Skeletal muscle satellite cell (primary cell): ENCODE data around the gene CFAP61.

Experiments used
- H3K27me3 ChIP-seq: 2 replicates; pipeline ENCODE4 v1.7.0; 2013; ENCODE audit warnings: low read length; ENCODE audit not compliant: control insufficient read depth, insufficient read depth
- H3K36me3 ChIP-seq: 2 replicates; pipeline ENCODE4 v1.7.0; 2013; ENCODE audit warnings: mild to moderate bottlenecking, control low read depth, low read length; ENCODE audit not compliant: insufficient read depth
- H3K4me1 ChIP-seq: 2 replicates; pipeline ENCODE4 v1.7.0; 2013; ENCODE audit warnings: low read length; ENCODE audit not compliant: control insufficient read depth, insufficient read depth
- H3K4me2 ChIP-seq: 2 replicates; pipeline ENCODE4 v1.7.0; 2013; ENCODE audit warnings: mild to moderate bottlenecking, low read length
- H3K4me3 ChIP-seq: 2 replicates; pipeline ENCODE4 v1.7.0; 2013; ENCODE audit warnings: low read length
- H3K9ac ChIP-seq: 2 replicates; pipeline ENCODE4 v1.7.0; 2013; ENCODE audit warnings: mild to moderate bottlenecking, low read depth, low read length, moderate library complexity
- H3K9me3 ChIP-seq: replicated peaks from 2 replicates; pipeline ENCODE4 v1.7.0; 2013; ENCODE audit warnings: mild to moderate bottlenecking, control low read depth, low read length

Gene CFAP61

GRCh38 chr20:20251317-20251716, 199.0 kb downstream of the CFAP61 start:
- no peaks in the 10 kb centered on the region for H3K9me3 ChIP-seq
- H3K27me3 ChIP-seq, result no peaks in the 10 kb centered on the region
- H3K36me3 ChIP-seq, result no peaks in the 10 kb centered on the region
- no peak overlapping the region for H3K4me3 ChIP-seq
- no peaks in the 10 kb centered on the region for H3K4me1 ChIP-seq
- no peak overlapping the region for H3K9ac ChIP-seq
- no peak overlapping the region for H3K4me2 ChIP-seq

DNA sequence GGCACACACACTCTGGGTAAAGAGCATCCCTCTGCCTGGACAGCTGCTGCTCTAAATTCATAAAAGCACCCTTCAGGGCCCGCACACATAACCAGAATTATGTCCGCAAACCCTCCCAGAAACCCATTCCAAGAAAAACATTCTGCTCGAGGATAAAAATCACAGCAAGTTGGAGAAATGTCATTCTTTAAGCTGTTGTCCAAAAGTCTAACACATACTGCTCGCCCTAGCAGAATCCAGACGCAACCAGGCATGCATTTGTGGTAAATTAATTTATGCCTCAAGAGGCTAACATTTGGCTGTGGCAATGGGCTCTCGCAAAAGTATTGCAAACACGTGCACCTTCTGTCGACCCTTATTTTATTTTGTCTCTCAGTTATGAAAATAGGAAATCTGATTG, 199.5 kb downstream of the CFAP61 start:
- H3K27me3 ChIP-seq, result no peaks in the 10 kb centered on the region

GRCh38 chr20:20253039-20253743, 200.9 kb downstream of the CFAP61 start:
- Histone ChIP-seq H3K4me3 (no peak overlapping the region), H3K4me2 (no peak overlapping the region), H3K36me3 (no peaks in the 10 kb centered on the region), H3K9ac (no peak overlapping the region), H3K9me3 (no peaks in the 10 kb centered on the region), H3K4me1 (no peaks in the 10 kb centered on the region), H3K27me3 (no peaks in the 10 kb centered on the region)

More for the DNA sequence above, 199.5 kb downstream of the CFAP61 start:
- no peaks in the 10 kb centered on the region for H3K36me3 ChIP-seq
- no peaks in the 10 kb centered on the region for H3K4me1 ChIP-seq
- H3K4me3 ChIP-seq, result no peak overlapping the region
- no peak overlapping the region for H3K9ac ChIP-seq
- no peak overlapping the region for H3K4me2 ChIP-seq
- no peaks in the 10 kb centered on the region for H3K9me3 ChIP-seq

DNA sequence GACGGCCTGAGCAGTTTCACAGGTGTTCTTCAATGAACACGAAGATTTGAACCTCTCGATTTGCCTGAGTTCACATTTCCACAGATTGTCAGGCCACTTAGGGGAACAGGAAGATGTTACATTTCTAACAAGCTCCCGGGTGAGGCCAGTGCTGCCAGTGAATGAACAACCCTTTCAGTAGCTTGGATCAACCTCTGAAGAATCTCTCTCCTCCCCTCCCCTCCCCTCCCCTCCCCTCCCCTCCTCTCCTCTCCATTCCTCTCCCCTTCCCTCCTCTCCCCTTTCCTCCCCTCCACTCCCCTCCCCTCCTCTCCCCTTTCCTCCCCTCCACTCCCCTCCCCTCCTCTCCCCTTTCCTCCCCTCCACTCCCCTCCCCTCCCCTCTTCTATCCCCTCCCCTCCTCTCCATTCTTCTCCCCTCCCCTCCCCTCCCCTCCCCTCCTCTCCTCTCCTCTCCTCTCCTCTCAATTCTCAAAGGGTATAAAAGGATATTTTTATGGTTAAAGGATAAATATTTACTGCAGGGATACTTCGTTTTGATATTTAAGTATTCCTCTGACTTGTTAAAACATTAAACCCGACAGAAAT, 201.5 kb downstream of the CFAP61 start:
- Histone ChIP-seq H3K27me3 (no peaks in the 10 kb centered on the region), H3K36me3 (no peaks in the 10 kb centered on the region), H3K4me2 (no peak overlapping the region), H3K4me3 (no peak overlapping the region), H3K9me3 (no peaks in the 10 kb centered on the region), H3K4me1 (no peaks in the 10 kb centered on the region), H3K9ac (no peak overlapping the region)

DNA sequence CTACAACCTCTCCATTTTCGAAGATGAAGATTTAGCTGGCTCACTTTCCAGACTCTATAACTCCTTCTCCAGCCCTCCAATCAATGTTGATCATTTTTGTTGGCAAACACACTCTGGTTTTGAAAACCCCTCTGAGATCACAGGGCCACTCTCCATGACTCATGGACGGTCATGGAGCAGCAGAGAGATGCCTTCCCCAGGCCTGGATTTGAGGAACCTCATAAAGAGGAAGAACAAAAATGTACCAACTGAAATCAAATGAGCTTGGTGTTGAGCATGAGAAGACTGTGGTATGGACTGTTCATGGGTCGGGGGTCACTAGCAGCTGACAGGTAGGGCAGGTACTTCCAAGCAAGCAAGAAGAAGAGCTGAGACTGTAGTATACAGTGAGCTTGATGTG, 202.8 kb downstream of the CFAP61 start:
- Histone ChIP-seq H3K9ac (no peak overlapping the region), H3K4me3 (no peak overlapping the region), H3K27me3 (no peaks in the 10 kb centered on the region), H3K36me3 (no peaks in the 10 kb centered on the region), H3K4me1 (no peaks in the 10 kb centered on the region), H3K4me2 (no peak overlapping the region), H3K9me3 (no peaks in the 10 kb centered on the region)

- Histone ChIP-seq H3K27me3 (peaks cover 3% of the 10 kb centered on the region), H3K9me3 (no peaks in the 10 kb centered on the region), H3K4me2 (no peak overlapping the region), H3K36me3 (no peaks in the 10 kb centered on the region), H3K4me1 (no peaks in the 10 kb centered on the region), H3K9ac (no peak overlapping the region), H3K4me3 (no peak overlapping the region)
Measured at GRCh38 chr20:20259533-20259932, 207.2 kb downstream of the CFAP61 start.

GRCh38 chr20:20261159-20261558, 208.8 kb downstream of the CFAP61 start:
- Histone ChIP-seq H3K36me3 (no peaks in the 10 kb centered on the region), H3K9ac (no peak overlapping the region), H3K9me3 (no peaks in the 10 kb centered on the region), H3K4me1 (no peaks in the 10 kb centered on the region), H3K4me2 (no peak overlapping the region), H3K27me3 (peaks cover 3% of the 10 kb centered on the region), H3K4me3 (no peak overlapping the region)

- no peaks in the 10 kb centered on the region for H3K36me3 ChIP-seq
- no peaks in the 10 kb centered on the region for H3K4me1 ChIP-seq
- no peak overlapping the region for H3K9ac ChIP-seq
- H3K4me3 ChIP-seq, result no peak overlapping the region
- peaks cover 3% of the 10 kb centered on the region for H3K27me3 ChIP-seq
- no peaks in the 10 kb centered on the region for H3K9me3 ChIP-seq
- no peak overlapping the region for H3K4me2 ChIP-seq
Measured at GRCh38 chr20:20265210-20265609, 212.9 kb downstream of the CFAP61 start.

DNA sequence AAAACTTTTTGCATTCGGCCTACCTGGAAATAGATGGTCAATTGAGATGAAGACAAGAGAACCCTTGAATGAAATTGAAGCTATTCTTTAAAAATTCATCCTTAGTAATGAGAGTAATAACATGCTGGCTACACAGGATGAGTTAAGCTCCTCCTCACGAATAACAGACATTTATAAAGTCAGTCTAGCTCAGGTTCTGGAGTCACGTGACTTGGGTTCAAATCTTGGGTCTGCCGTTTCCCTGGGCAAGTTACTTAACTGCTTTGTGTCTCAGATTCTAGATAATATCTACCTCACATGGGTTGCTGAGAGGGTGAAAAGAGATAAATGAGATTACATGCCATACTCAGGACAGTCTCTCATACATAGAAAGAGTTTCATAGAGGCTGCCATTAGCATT, 214.2 kb downstream of the CFAP61 start:
- H3K36me3 ChIP-seq, result no peaks in the 10 kb centered on the region
- H3K9ac ChIP-seq, result no peak overlapping the region
- H3K4me1 ChIP-seq, result no peaks in the 10 kb centered on the region
- H3K9me3 ChIP-seq, result no peaks in the 10 kb centered on the region
- no peak overlapping the region for H3K4me3 ChIP-seq
- H3K4me2 ChIP-seq, result no peak overlapping the region
- peaks cover 3% of the 10 kb centered on the region for H3K27me3 ChIP-seq

DNA sequence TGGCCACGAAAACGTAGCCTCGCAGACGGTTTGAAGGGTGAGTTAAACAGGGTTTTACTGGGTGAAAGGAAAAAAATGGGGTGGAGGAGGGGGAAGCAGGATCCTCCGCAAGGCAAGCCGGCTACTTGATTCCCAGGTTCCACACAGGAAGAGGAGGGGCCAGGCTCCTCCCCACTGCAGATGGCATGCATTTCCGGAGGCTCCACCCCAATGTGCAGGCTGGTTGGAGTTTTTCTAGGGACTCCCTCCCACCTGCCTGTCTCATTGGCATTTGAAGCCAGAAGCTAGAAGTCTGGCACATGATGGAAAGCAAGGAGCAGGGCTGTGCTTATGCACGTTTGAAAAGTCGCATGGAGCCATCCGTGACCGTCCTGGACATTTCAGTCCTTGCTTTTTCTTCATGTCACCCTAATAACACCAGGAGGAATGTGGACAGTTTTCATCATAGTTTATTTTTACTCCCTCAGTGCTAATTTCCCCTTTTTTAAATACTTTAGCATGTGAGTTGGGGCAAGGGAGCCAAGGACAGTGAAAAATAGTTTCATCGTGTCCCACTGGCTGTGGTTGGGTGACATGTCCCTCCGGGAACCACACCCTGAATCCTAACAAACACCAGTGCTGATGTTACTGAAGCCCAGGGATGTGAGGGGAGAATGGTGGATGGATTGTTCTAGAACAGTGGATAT, 215.5 kb downstream of the CFAP61 start:
- Histone ChIP-seq H3K36me3 (no peaks in the 10 kb centered on the region), H3K27me3 (peaks cover 2% of the 10 kb centered on the region), H3K9ac (no peak overlapping the region), H3K4me2 (no peak overlapping the region), H3K4me3 (no peak overlapping the region), H3K9me3 (no peaks in the 10 kb centered on the region), H3K4me1 (no peaks in the 10 kb centered on the region)

- Histone ChIP-seq H3K27me3 (peaks cover 8% of the 10 kb centered on the region), H3K4me3 (no peak overlapping the region), H3K36me3 (no peaks in the 10 kb centered on the region), H3K4me1 (no peaks in the 10 kb centered on the region), H3K9ac (no peak overlapping the region), H3K4me2 (no peak overlapping the region), H3K9me3 (no peaks in the 10 kb centered on the region)
Measured at GRCh38 chr20:20271271-20271670, 218.9 kb downstream of the CFAP61 start.

DNA sequence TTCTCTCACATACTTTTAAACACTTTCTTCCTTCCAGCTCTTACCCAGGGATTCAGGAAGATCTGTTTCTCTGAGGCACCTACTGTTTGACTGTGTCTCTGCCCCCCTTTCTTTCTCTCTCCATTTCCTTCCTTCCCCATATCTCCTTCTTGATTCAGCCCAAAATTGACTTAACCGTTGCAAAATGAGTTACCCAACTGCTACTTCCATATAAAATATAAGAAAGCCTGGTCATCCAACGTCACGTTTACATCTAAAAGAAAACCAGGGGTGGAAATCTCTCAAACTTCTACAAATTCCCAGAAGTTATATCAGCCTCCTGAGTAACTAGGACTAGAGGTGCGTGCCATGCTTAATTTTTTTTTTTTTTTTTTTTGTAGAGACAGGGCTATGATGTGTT, 220.4 kb downstream of the CFAP61 start:
- Histone ChIP-seq H3K36me3 (no peaks in the 10 kb centered on the region), H3K27me3 (peaks cover 8% of the 10 kb centered on the region), H3K9me3 (no peaks in the 10 kb centered on the region), H3K4me3 (no peak overlapping the region), H3K4me1 (no peaks in the 10 kb centered on the region), H3K9ac (no peak overlapping the region), H3K4me2 (no peak overlapping the region)
